Uterus (tissue), 2 donors: Measurements from ENCODE around the gene TNFRSF14.

ENCODE experiments used
- CTCF ChIP-seq, 4 experiments: fragments of 200-600 bp in 2 of 4; fragments of 450-650 bp in 2 of 4; sonication (generic) in 2 of 4; IDR thresholded peaks; one replicate each; pipeline ENCODE4 v1.5.1; 2016 to 2019; ENCODE audit warnings: antibody characterized with exemption in 4 of 4, mild to moderate bottlenecking in 2 of 4, moderate library complexity in 1 of 4
- POLR2A ChIP-seq, 2 donors: fragments of 450-650 bp; IDR thresholded peaks; one replicate each; pipeline ENCODE4 v1.6.1; 2016; ENCODE audit warnings: antibody characterized with exemption in 2 of 2, mild to moderate bottlenecking in 1 of 2, moderate library complexity in 1 of 2

DNA sequence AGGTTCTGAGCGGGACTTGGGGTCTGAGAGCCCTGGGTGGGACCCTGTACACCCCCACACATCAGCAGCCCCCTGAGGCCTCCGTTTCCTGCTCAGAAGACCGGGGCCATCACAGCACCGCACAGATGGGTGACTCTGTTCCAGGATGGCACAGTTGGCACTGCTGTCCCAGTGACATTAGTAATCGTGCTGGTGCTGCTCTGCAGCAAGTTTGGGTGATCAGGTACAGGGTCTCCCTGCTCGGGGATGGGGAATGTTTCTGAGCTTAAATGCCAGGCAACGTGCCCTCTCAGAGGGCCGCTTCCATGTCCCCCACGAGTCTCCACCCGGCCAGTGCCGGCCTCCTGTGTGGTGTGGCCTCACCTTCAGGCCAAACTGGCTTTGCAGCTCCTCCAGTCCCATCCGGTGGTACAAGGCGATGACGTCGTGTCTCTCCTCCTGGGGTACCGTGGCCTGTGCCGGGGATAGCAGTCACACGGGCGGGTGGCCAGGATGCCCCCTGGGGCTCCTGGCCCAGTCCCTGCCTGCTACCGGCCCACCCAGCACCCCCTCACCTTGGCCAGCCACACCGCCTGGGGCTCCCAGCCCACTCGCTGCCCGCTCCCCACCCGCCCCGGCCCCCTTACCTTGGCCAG lies 47.5 kb downstream of the TNFRSF14 start:
- TF ChIP-seq CTCF (IDR thresholded peaks at IDR 0.05) (no peak), POLR2A (IDR thresholded peaks at IDR 0.05) (no peak)
